Osteoblast (primary cell): ENCODE results near the gene ACOX3. TPM values are rescaled to one million over a fixed set of nuclear protein-coding genes. Genes with fewer than 3 reads are reported as not detected.
A peak's percentile ranks its signal among the peaks of the same experiment; 100 is the strongest.

ENCODE experiments used
- DNase-seq: peaks from one replicate; pipeline ENCODE4 v3.0.0; 2011; ENCODE audit warnings: low spot score, mixed read lengths; ENCODE audit not compliant: insufficient read length; ENCODE audit errors: missing footprints
- H2AFZ ChIP-seq: 2 replicates; pipeline ENCODE4 v1.6.0; 2011; ENCODE audit warnings: mild to moderate bottlenecking, low read length
- H3K27ac ChIP-seq: 2 replicates; pipeline ENCODE4 v1.5.1; 2011; ENCODE audit warnings: mild to moderate bottlenecking, low read depth, low read length, moderate library complexity
- H3K27me3 ChIP-seq: 2 replicates; pipeline ENCODE4 v1.6.0; 2012; ENCODE audit warnings: mild to moderate bottlenecking, control low read depth, inconsistent platforms, low read length, moderate library complexity; ENCODE audit not compliant: insufficient read depth
- H3K36me3 ChIP-seq: 2 replicates; pipeline ENCODE4 v1.5.1; 2011; ENCODE audit warnings: mild to moderate bottlenecking, low read length, control low read depth, moderate library complexity; ENCODE audit not compliant: insufficient read depth
- H3K4me1 ChIP-seq: 2 replicates; pipeline ENCODE4 v1.5.1; 2011; ENCODE audit warnings: mild to moderate bottlenecking, low read length, control low read depth, moderate library complexity; ENCODE audit not compliant: insufficient read depth
- H3K4me2 ChIP-seq: 2 replicates; pipeline ENCODE4 v1.6.0; 2011; ENCODE audit warnings: mild to moderate bottlenecking, low read length; ENCODE audit not compliant: insufficient read depth
- H3K4me3 ChIP-seq: fragments of 200-600 bp; sonication (generic); 3 replicates; pipeline ENCODE4 v1.5.1; 2012; ENCODE audit warnings: mild to moderate bottlenecking, low read length, inconsistent platforms; ENCODE audit not compliant: insufficient read depth
- H3K79me2 ChIP-seq: 2 replicates; pipeline ENCODE4 v1.6.0; 2012; ENCODE audit warnings: mild to moderate bottlenecking, low read length, control low read depth, inconsistent platforms; ENCODE audit not compliant: insufficient read depth
- H3K9me3 ChIP-seq: 2 replicates; pipeline ENCODE4 v1.5.1; 2011; ENCODE audit warnings: low read depth, low read length, control low read depth
- H4K20me1 ChIP-seq: 2 replicates; pipeline ENCODE4 v1.6.0; 2012; ENCODE audit warnings: mild to moderate bottlenecking, low read length, control low read depth; ENCODE audit not compliant: insufficient read depth
- CTCF ChIP-seq: IDR thresholded peaks from 2 replicates; pipeline ENCODE4 v1.5.1; 2011; ENCODE audit warnings: mild to moderate bottlenecking, low read depth, low read length, moderate library complexity; ENCODE audit errors: extremely low read depth
- total RNA-seq: library from RNA; depleted of rRNA; stranded (reverse); fragments of >200 nt; gene quantifications from 2 replicates; pipeline ENCODE4 v1.2.3, GENCODE V29; 2012

The ACOX3 gene
- total RNA-seq, 1 donor: 24.2 TPM

- H2AFZ ChIP-seq: no peak overlapping the region
- H3K4me2 ChIP-seq: no peak overlapping the region
- peaks cover 3% of the 10 kb centered on the region for H3K36me3 ChIP-seq
- H3K27me3 ChIP-seq: no peaks in the 10 kb centered on the region
- peaks cover 24% of the 10 kb centered on the region for H3K4me1 ChIP-seq
- no peak for DNase-seq
- peaks cover 44% of the 10 kb centered on the region for H3K79me2 ChIP-seq
- no peak overlapping the region for H3K4me3 ChIP-seq
- peaks cover 7% of the 10 kb centered on the region for H4K20me1 ChIP-seq
- TF ChIP-seq CTCF: no peak
- no peaks in the 10 kb centered on the region for H3K9me3 ChIP-seq
- no peak overlapping the region for H3K27ac ChIP-seq
These were observed 3.2 kb downstream of the ACOX3 start for GRCh38 chr4:8437281-8437680.

GRCh38 chr4:8435656-8436121 lies 4.8 kb downstream of the ACOX3 start:
- peaks cover 3% of the 10 kb centered on the region for H3K36me3 ChIP-seq
- H3K27me3 ChIP-seq: no peaks in the 10 kb centered on the region
- H4K20me1 ChIP-seq: no peaks in the 10 kb centered on the region
- DNase-seq: no peak
- H3K4me1 ChIP-seq: peaks cover 13% of the 10 kb centered on the region
- no peak for TF ChIP-seq CTCF
- no peaks in the 10 kb centered on the region for H3K9me3 ChIP-seq
- H3K79me2 ChIP-seq: peaks cover 28% of the 10 kb centered on the region
- peak overlapping the region; percentile 59 for H2AFZ ChIP-seq
- H3K4me2 ChIP-seq: peak overlapping the region; percentile 68
- no peak overlapping the region for H3K27ac ChIP-seq
- peak overlapping the region; percentile 28 for H3K4me3 ChIP-seq

- no peak for DNase-seq
- Histone ChIP-seq H3K27ac (no peak overlapping the region), H3K4me3 (no peak overlapping the region), H2AFZ (no peak overlapping the region), H3K9me3 (no peaks in the 10 kb centered on the region), H4K20me1 (no peaks in the 10 kb centered on the region), H3K27me3 (no peaks in the 10 kb centered on the region), H3K36me3 (peaks cover 3% of the 10 kb centered on the region), H3K4me2 (no peak overlapping the region), H3K4me1 (peaks cover 7% of the 10 kb centered on the region), H3K79me2 (peaks cover 23% of the 10 kb centered on the region)
- no peak for TF ChIP-seq CTCF
These were observed 6.1 kb downstream of the ACOX3 start for GRCh38 chr4:8434251-8435073.

- peaks cover 3% of the 10 kb centered on the region for H3K36me3 ChIP-seq
- H3K4me2 ChIP-seq: no peak overlapping the region
- no peaks in the 10 kb centered on the region for H3K9me3 ChIP-seq
- no peaks in the 10 kb centered on the region for H4K20me1 ChIP-seq
- no peak overlapping the region for H2AFZ ChIP-seq
- no peak for TF ChIP-seq CTCF
- peaks cover 3% of the 10 kb centered on the region for H3K4me1 ChIP-seq
- no peak overlapping the region for H3K4me3 ChIP-seq
- no peaks in the 10 kb centered on the region for H3K27me3 ChIP-seq
- no peak for DNase-seq
- H3K27ac ChIP-seq: no peak overlapping the region
- H3K79me2 ChIP-seq: peaks cover 14% of the 10 kb centered on the region
These were observed 7.4 kb downstream of the ACOX3 start for GRCh38 chr4:8433136-8433535.
